Subcutaneous abdominal adipose tissue (tissue), 5 donors: Measurements from ENCODE around the gene MAGI1.

ENCODE experiments used
- H3K27ac ChIP-seq: one replicate; pipeline ENCODE4 v1.7.0; 2013; ENCODE audit warnings: low read depth, mild to moderate bottlenecking, inconsistent platforms, low read length, moderate library complexity
- H3K27me3 ChIP-seq, 5 donors: one replicate each; pipeline ENCODE4 v1.7.0; 2013; ENCODE audit warnings: low read length in 5 of 5, inconsistent platforms in 1 of 5; ENCODE audit not compliant: control insufficient read depth in 5 of 5, insufficient read depth in 4 of 5
- H3K36me3 ChIP-seq, 5 donors: one replicate each; pipeline ENCODE4 v1.7.0; 2013; ENCODE audit warnings: low read length in 5 of 5; ENCODE audit not compliant: control insufficient read depth in 5 of 5, insufficient read depth in 5 of 5
- H3K4me1 ChIP-seq, 5 donors: one replicate each; pipeline ENCODE4 v1.7.0; 2013; ENCODE audit warnings: low read length in 5 of 5, mild to moderate bottlenecking in 3 of 5, moderate library complexity in 1 of 5; ENCODE audit not compliant: control insufficient read depth in 5 of 5, insufficient read depth in 5 of 5
- H3K4me3 ChIP-seq, 5 donors: one replicate each; pipeline ENCODE4 v1.7.0; 2013; ENCODE audit warnings: low read length in 5 of 5, low read depth in 1 of 5
- H3K9ac ChIP-seq, 5 donors: one replicate each; pipeline ENCODE4 v1.7.0; 2013; ENCODE audit warnings: low read length in 5 of 5, mild to moderate bottlenecking in 4 of 5, moderate library complexity in 3 of 5
- H3K9me3 ChIP-seq, 5 donors: one replicate each; pipeline ENCODE4 v1.7.0; 2013; ENCODE audit warnings: low read length in 5 of 5; ENCODE audit not compliant: control insufficient read depth in 5 of 5
- donor health status: healthy.
- donor health status: healthy.
- donor health status: healthy.
- donor health status: healthy.
- donor health status: healthy.

Gene MAGI1

DNA sequence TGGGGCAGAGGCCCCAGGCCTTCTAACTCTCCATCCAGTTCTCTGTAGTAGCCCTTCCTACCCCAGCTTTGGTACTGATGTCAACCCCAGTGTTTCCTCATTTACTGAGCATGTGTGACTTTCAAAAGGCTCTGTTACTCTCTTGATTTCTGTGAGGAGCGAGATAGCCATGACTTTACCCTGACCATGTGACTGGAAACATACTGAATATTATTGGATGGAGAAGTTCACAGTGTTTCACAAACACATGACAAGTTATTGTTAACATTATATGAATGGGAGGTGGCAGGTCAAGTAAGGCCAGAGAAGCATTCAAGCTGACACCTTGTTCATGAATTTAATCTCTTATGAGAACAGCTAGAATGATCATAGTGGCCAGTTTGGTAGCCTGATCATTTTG, 53.7 kb downstream of the MAGI1 start:
- Histone ChIP-seq H3K4me1 (peaks cover 0 to 21% (median 4%) of the 10 kb centered on the region in 5 donors), H3K9me3 (no peaks in the 10 kb centered on the region), H3K27me3 (no peaks in the 10 kb centered on the region), H3K27ac (no peak overlapping the region), H3K9ac (no peak overlapping the region), H3K36me3 (no peaks in the 10 kb centered on the region), H3K4me3 (no peak overlapping the region)

GRCh38 chr3:65983100-65983499, 55.6 kb downstream of the MAGI1 start:
- Histone ChIP-seq H3K9ac (no peak overlapping the region), H3K36me3 (no peaks in the 10 kb centered on the region), H3K27ac (no peak overlapping the region), H3K9me3 (no peaks in the 10 kb centered on the region), H3K27me3 (no peaks in the 10 kb centered on the region), H3K4me3 (no peak overlapping the region), H3K4me1 (peaks cover 4 to 23% (median 14%) of the 10 kb centered on the region in 5 donors)

GRCh38 chr3:65979731-65980130, 59.0 kb downstream of the MAGI1 start:
- H3K4me3 ChIP-seq = no peak overlapping the region
- no peaks in the 10 kb centered on the region for H3K9me3 ChIP-seq
- no peaks in the 10 kb centered on the region for H3K36me3 ChIP-seq
- peak overlapping the region in 1 of 5 donors; percentile 41 for H3K9ac ChIP-seq
- peak overlapping the region; percentile 27 for H3K27ac ChIP-seq
- no peaks in the 10 kb centered on the region for H3K27me3 ChIP-seq
- H3K4me1 ChIP-seq = peaks cover 4 to 15% (median 14%) of the 10 kb centered on the region in 5 donors

DNA sequence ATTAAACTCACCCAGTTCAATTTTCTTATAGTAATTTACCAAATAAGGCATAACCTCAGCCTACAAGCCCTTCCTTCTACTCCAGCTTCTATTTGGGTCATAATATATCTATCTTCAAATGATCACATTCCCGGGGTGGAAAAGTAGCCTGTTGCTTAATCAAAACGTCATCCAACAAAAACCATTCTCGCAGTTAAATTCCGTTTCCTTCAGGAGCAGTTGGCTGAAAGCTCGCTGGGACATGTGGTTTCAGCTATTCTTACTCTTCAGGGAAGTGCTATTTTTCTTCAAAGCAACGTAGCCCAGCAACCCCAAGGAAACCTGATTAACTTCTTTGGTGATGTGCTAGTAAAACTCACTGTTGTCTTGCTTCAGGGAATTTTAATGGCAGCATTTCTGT, 59.6 kb downstream of the MAGI1 start:
- no peak overlapping the region for H3K4me3 ChIP-seq

GRCh38 chr3:65978116-65978515, 60.6 kb downstream of the MAGI1 start:
- Histone ChIP-seq H3K9ac (no peak overlapping the region), H3K4me3 (no peak overlapping the region), H3K4me1 (peaks cover 4 to 20% (median 18%) of the 10 kb centered on the region in 5 donors), H3K9me3 (peaks cover 0 to 2% (median 0%) of the 10 kb centered on the region in 5 donors), H3K36me3 (no peaks in the 10 kb centered on the region), H3K27ac (peak overlapping the region; percentile 35), H3K27me3 (no peaks in the 10 kb centered on the region)

More for the DNA sequence above, 59.6 kb downstream of the MAGI1 start:
- peaks cover 0 to 2% (median 0%) of the 10 kb centered on the region in 5 donors for H3K9me3 ChIP-seq
- H3K9ac ChIP-seq = no peak overlapping the region
- peaks cover 4 to 20% (median 18%) of the 10 kb centered on the region in 5 donors for H3K4me1 ChIP-seq
- H3K27ac ChIP-seq = peak overlapping the region; percentile 27
- no peaks in the 10 kb centered on the region for H3K36me3 ChIP-seq
- H3K27me3 ChIP-seq = no peaks in the 10 kb centered on the region

DNA sequence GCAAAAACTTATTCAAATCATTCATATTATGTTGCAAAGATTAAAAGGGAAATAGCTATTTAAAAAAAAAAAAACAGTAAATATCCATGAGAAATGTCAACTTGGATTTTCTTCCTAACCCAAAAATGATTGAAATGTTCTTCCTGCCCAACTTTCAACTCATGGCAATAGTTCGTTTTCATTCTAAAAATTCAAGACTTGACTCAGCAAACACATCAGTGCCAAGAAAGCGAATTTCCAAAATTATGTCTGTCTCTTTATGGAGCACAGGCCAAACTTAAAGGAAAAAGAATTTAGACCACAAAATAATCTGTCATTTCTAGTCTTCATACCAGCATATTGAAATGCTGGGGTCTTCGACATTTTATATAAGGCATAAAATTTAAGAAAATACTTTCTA, 63.7 kb downstream of the MAGI1 start:
- Histone ChIP-seq H3K27me3 (no peaks in the 10 kb centered on the region), H3K4me1 (peaks cover 4 to 29% (median 27%) of the 10 kb centered on the region in 5 donors), H3K36me3 (no peaks in the 10 kb centered on the region), H3K27ac (no peak overlapping the region), H3K9ac (no peak overlapping the region), H3K9me3 (peaks cover 0 to 2% (median 0%) of the 10 kb centered on the region in 5 donors), H3K4me3 (no peak overlapping the region)

DNA sequence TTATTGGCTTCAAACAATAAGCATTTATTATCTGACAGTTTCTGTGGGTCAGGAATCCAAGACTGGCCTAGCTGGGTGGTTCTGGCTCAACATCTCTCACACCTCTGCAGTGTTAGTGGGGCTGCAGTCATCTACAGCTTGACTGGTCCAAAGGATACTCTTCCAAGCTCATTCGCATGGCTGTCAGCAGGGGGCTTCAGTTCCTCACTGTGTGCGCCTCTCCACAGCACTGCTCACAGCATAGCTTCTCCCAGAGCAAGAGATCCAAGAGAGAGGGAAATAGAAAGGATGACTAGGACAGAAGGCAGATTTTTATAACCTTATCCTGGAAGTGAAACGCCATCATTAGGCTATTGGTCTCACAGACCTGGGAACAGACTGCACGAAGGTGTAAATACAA, 64.2 kb downstream of the MAGI1 start:
- no peak overlapping the region for H3K27ac ChIP-seq
- H3K4me3 ChIP-seq = no peak overlapping the region
- no peaks in the 10 kb centered on the region for H3K27me3 ChIP-seq
- peaks cover 2 to 26% (median 25%) of the 10 kb centered on the region in 5 donors for H3K4me1 ChIP-seq
- H3K36me3 ChIP-seq = no peaks in the 10 kb centered on the region
- H3K9me3 ChIP-seq = peaks cover 0 to 2% (median 0%) of the 10 kb centered on the region in 5 donors
- H3K9ac ChIP-seq = no peak overlapping the region

GRCh38 chr3:65972765-65973164, 66.0 kb downstream of the MAGI1 start:
- Histone ChIP-seq H3K27ac (no peak overlapping the region), H3K4me3 (no peak overlapping the region), H3K36me3 (no peaks in the 10 kb centered on the region), H3K4me1 (peaks cover 0 to 20% (median 19%) of the 10 kb centered on the region in 5 donors), H3K9ac (no peak overlapping the region), H3K27me3 (no peaks in the 10 kb centered on the region), H3K9me3 (peaks cover 0 to 2% (median 0%) of the 10 kb centered on the region in 5 donors)

DNA sequence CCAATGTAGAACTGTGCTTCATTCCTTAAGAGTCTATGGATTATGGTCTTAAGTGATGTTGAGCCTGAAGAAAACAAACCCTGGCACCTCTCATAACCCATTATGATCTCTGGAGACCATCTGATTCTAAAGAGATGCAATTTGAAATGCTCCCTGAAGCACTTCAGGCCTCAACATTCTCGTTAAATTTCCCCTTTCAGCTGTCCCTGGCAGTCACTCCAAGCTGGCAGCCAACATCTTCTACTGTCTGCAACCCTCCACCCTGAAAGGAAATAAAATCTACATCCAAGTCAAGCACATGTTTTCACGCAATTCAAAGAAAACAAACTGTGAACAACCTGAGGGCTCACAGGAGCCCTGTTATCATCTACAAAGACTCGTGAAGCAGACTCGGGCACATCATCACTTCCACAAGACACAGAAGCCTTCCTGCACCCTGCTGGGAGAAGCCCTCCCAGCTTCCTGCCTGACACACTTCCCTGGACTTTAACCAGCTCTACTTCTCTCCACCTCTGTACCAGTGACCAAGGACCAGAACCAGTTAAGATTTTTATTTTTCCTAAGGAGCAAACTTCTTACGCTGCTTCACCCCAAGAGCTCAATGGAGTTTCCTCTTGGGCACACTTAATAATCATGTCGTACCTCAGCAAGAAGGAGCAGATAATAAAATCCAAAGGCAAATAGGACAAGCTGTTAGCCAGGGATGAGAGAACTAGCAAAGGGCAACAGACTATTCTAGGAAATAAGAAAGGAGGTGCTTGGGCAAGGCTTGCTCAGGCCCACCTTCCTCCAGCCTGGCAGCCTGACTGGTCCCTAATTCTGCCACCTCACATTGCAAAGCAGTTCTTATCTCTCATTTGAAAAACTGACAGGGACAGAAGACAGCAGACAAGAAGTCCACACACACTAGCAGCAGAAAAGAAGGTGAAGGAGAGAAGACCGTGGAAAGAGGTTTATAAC, 67.1 kb downstream of the MAGI1 start:
- no peaks in the 10 kb centered on the region for H3K36me3 ChIP-seq
- no peaks in the 10 kb centered on the region for H3K27me3 ChIP-seq
- peaks cover 0 to 2% (median 0%) of the 10 kb centered on the region in 5 donors for H3K9me3 ChIP-seq
- H3K4me3 ChIP-seq = no peak overlapping the region
- no peak overlapping the region for H3K27ac ChIP-seq
- peaks cover 0 to 20% (median 19%) of the 10 kb centered on the region in 5 donors for H3K4me1 ChIP-seq
- no peak overlapping the region for H3K9ac ChIP-seq

GRCh38 chr3:65968996-65969395, 69.7 kb downstream of the MAGI1 start:
- Histone ChIP-seq H3K27me3 (no peaks in the 10 kb centered on the region), H3K9me3 (no peaks in the 10 kb centered on the region), H3K4me1 (peaks cover 0 to 18% (median 12%) of the 10 kb centered on the region in 5 donors), H3K4me3 (no peak overlapping the region), H3K27ac (no peak overlapping the region), H3K9ac (no peak overlapping the region), H3K36me3 (no peaks in the 10 kb centered on the region)
